ENCODE data around the gene SPOCK1. TPM values are rescaled to one million over a fixed set of nuclear protein-coding genes. Genes with fewer than 3 reads are reported as not detected.

Gene SPOCK1
- total and polyA plus RNA-seq, 8 donors, result 0.46 to 15.6 (median 9.2) TPM

- no peak for TF ChIP-seq POLR2AphosphoS5 (IDR thresholded peaks at IDR 0.05)
- Histone ChIP-seq H3K36me3 (no peaks in the 10 kb centered on the region), H3K4me3 (no peak overlapping the region), H3K9me3 (no peaks in the 10 kb centered on the region), H3K27me3 (no peaks in the 10 kb centered on the region), H3K27ac (no peak overlapping the region), H3K4me1 (no peaks in the 10 kb centered on the region)
- 61 to 75% (median 69%) methylated on average over 3 of the region's 3 CpGs for WGBS, 5 donors
- intact Hi-C loops (cut with DNase I; ENCODE audit: low total_unique reads), result no loop called here
- DNase-seq, result no peak
Observed at GRCh38 chr5:137152616-137153015, 346.5 kb downstream of the SPOCK1 start.

DNA sequence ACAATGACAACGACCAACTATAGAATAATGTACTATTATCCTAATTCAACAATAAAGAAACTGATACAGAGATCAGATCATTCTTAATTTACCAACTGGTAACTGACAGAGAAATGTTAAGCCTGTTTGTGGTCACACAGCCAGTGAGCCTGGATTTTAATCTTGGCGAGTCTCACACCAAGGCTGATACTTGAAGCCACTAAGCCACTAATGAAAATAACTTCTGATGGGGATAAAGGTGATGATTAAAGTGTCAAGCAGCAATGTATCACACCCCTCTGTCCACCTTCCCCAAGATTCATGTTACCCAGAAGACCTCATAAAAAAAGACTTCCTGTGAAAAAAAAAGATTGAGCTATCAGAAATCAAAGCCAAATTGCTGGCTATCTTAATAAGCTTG, 350.5 kb downstream of the SPOCK1 start:
- DNase-seq, result no peak
- WGBS, 5 donors, result 54 to 74% (median 67%) methylated on average over 2 of the region's 2 CpGs
- TF ChIP-seq CTCF (IDR thresholded peaks at IDR 0.05) (no peak), POLR2AphosphoS5 (IDR thresholded peaks at IDR 0.05) (no peak), EP300 (IDR thresholded peaks at IDR 0.05) (no peak), POLR2A (IDR thresholded peaks at IDR 0.05) (no peak)
- no peaks in the 10 kb centered on the region for H3K9me3 ChIP-seq
- H3K36me3 ChIP-seq, result no peaks in the 10 kb centered on the region
- no peaks in the 10 kb centered on the region for H3K27me3 ChIP-seq
- no peak overlapping the region for H3K4me3 ChIP-seq
- intact Hi-C loops (cut with DNase I; ENCODE audit: low total_unique reads), result no loop called here
- H3K27ac ChIP-seq, result no peak overlapping the region
- H3K4me1 ChIP-seq, result peaks cover 0 to 1% (median 0%) of the 10 kb centered on the region in 4 donors

DNA sequence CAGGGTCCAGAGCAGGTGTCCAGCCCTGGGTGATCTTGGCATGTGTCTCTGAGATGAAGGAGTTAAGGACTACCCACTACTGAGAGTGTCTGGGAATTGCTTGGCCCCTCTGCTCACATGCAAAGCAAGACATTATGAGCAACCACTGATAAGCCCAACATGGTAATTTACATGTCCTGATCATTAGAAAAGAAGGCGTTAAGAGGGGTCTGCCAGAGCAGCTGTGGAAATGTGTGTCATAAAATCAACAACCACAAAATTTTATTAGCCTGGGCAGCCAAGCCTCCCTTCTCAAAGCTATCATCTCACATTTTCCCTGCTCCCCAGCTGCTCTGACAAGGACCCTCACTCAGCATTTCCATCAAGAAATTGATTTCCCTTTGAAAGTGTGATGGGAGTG, 351.0 kb downstream of the SPOCK1 start:
- no peak for DNase-seq
- Histone ChIP-seq H3K9me3 (no peaks in the 10 kb centered on the region), H3K27me3 (no peaks in the 10 kb centered on the region), H3K27ac (no peak overlapping the region), H3K4me1 (peaks cover 0 to 6% (median 3%) of the 10 kb centered on the region in 4 donors), H3K36me3 (no peaks in the 10 kb centered on the region), H3K4me3 (no peak overlapping the region)
- WGBS, 5 donors, result 68 to 95% (median 78%) methylated on average over 1 of the region's 1 CpG
- TF ChIP-seq POLR2A (IDR thresholded peaks at IDR 0.05), result no peak
- no peak for TF ChIP-seq CTCF (IDR thresholded peaks at IDR 0.05)
- TF ChIP-seq POLR2AphosphoS5 (IDR thresholded peaks at IDR 0.05), result no peak
- no peak for TF ChIP-seq EP300 (IDR thresholded peaks at IDR 0.05)
- intact Hi-C loops (cut with DNase I; ENCODE audit: low total_unique reads), result no loop called here

DNA sequence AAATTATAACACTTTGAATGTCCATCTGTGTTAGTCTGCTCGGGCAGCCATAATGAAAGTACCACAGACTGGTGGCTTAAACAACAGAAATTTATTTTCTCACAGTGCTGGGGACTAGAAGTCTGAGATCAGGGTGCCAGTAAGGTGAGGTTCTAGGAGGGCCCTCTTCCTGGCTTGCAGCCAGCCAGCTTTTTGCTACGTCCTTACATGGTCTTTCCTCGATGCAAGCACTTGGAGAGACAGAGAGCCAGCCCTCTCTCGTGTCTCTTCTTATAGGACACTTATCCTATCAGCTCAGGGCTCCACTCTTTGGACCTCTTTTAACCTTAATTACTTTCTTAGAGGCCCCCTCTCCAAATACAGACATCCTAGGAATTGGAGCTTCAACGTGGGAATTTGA, 351.8 kb downstream of the SPOCK1 start:
- H3K9me3 ChIP-seq, result no peaks in the 10 kb centered on the region
- no peaks in the 10 kb centered on the region for H3K27me3 ChIP-seq
- DNase-seq, result no peak
- peaks cover 6 to 14% (median 11%) of the 10 kb centered on the region in 4 donors for H3K4me1 ChIP-seq
- no peak for TF ChIP-seq CTCF (IDR thresholded peaks at IDR 0.05)
- intact Hi-C loops (cut with DNase I; ENCODE audit: low total_unique reads), result no loop called here
- H3K36me3 ChIP-seq, result no peaks in the 10 kb centered on the region
- no peak overlapping the region for H3K27ac ChIP-seq
- no peak overlapping the region for H3K4me3 ChIP-seq
- 80 to 90% (median 81%) methylated on average over 5 of the region's 5 CpGs for WGBS, 5 donors

DNA sequence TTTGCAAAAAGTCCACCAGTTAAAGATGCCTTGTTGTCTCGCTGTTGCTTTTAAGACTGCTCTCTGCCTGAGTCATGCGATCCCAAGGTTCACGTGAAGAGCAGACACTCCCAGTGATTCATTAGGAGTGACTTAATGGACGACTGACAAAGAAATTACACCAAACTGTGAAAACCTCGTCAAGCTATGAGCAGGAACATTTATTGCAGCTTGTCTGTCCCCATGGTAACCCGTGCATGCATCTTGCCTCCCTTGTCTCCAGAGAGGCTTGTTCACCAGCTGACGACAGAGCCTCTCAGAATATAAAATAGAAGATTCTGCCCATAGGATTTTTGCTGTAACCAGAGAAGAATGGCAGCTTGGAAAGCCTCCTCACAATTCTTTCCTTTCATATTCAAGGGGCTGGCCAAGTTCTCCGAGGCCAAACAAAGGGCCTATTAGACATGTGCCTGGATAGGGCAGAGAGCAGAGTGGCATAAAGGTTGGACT, 352.7 kb downstream of the SPOCK1 start:
- no peak overlapping the region for H3K4me3 ChIP-seq
- no peak overlapping the region for H3K27ac ChIP-seq
- DNase-seq, result peak in 1 of 2 donors; percentile 73
- peaks cover 10 to 23% (median 17%) of the 10 kb centered on the region in 4 donors for H3K4me1 ChIP-seq
- H3K27me3 ChIP-seq, result no peaks in the 10 kb centered on the region
- WGBS, 5 donors, result 52 to 68% (median 64%) methylated on average over 8 of the region's 8 CpGs
- intact Hi-C loops (cut with DNase I; ENCODE audit: low total_unique reads), result no loop called here
- no peaks in the 10 kb centered on the region for H3K9me3 ChIP-seq
- TF ChIP-seq CTCF (IDR thresholded peaks at IDR 0.05) (no peak), POLR2AphosphoS5 (IDR thresholded peaks at IDR 0.05) (no peak)
- no peaks in the 10 kb centered on the region for H3K36me3 ChIP-seq

Data from stomach (tissue), 9 donors.